HG02938 (cell line): ENCODE results near the gene DUS2.
"Not testable (repeated sequence)": the region's sequence is repeated elsewhere in the genome, so short reads cannot be mapped to it uniquely, and the experiment has no call there.

Experiments
- ATAC-seq: cut with Tn5 transposase; IDR thresholded peaks from one replicate; pipeline ENCODE4 v1.9.1; 2021; ENCODE audit warnings: mild to moderate bottlenecking, moderate library complexity; ENCODE audit not compliant: unreplicated experiment

DUS2 gene

GRCh38 chr16:67998231-67998778 lies 24.8 kb upstream of the DUS2 start:
- ATAC-seq, result not testable (repeated sequence)

- ATAC-seq, result not testable (repeated sequence)
Measured at GRCh38 chr16:67998779-67999688, 24.1 kb upstream of the DUS2 start, which contains the start of gene DPEP2. Gene DPEP2 (minus strand): TSS chr16:67999484. CDS start chr16:67993212, 6,272 bp downstream.

- ATAC-seq, result no peak
Measured at GRCh38 chr16:67999985-68000384, 23.1 kb upstream of the DUS2 start.

- ATAC-seq, result no peak
Measured at GRCh38 chr16:68000450-68000849, 22.6 kb upstream of the DUS2 start.

- no peak for ATAC-seq
Measured at GRCh38 chr16:68003031-68003430, 20.1 kb upstream of the DUS2 start.

- no peak for ATAC-seq
Measured at GRCh38 chr16:68005211-68005610, 17.9 kb upstream of the DUS2 start.

- ATAC-seq, result no peak
Measured at GRCh38 chr16:68005786-68006286, 17.2 kb upstream of the DUS2 start.

- ATAC-seq, result no peak
Measured at GRCh38 chr16:68009157-68009735, 13.8 kb upstream of the DUS2 start.

- ATAC-seq, result not testable (repeated sequence)
Measured at GRCh38 chr16:68009872-68010271, 13.2 kb upstream of the DUS2 start.

- no peak for ATAC-seq
Measured at GRCh38 chr16:68013440-68013839, 9.6 kb upstream of the DUS2 start.

GRCh38 chr16:68015681-68016080 lies 7.4 kb upstream of the DUS2 start, which contains the start of gene DPEP2NB:
Gene DPEP2NB (minus strand): TSS chr16:68015911. CDS start chr16:68015770, 141 bp downstream.
- no peak for ATAC-seq

GRCh38 chr16:68019167-68019680 lies 3.9 kb upstream of the DUS2 start:
- ATAC-seq, result no peak

GRCh38 chr16:68021490-68021889 lies 1.6 kb upstream of the DUS2 start:
- no peak for ATAC-seq

GRCh38 chr16:68022278-68022727 lies 781 bp upstream of the DUS2 start:
- ATAC-seq, result no peak

- ATAC-seq, result no peak
Measured at GRCh38 chr16:68028996-68029395, 5.9 kb downstream of the DUS2 start.

GRCh38 chr16:68030108-68030507 lies 7.0 kb downstream of the DUS2 start:
- not testable (repeated sequence) for ATAC-seq

- ATAC-seq, result no peak
Measured at GRCh38 chr16:68031951-68032350, 8.9 kb downstream of the DUS2 start.

- no peak for ATAC-seq
Measured at GRCh38 chr16:68033101-68033500, 10.0 kb downstream of the DUS2 start.

- no peak for ATAC-seq
Measured at GRCh38 chr16:68035227-68035626, 12.1 kb downstream of the DUS2 start.

GRCh38 chr16:68037841-68038597 lies 14.9 kb downstream of the DUS2 start:
- ATAC-seq, result no peak
